Adrenal gland (tissue), 5 donors: Measurements from ENCODE around the gene PCED1B.

Experiments
- POLR2A ChIP-seq, 2 donors: fragments of 450-650 bp; IDR thresholded peaks; one replicate each; pipeline ENCODE4 v1.6.1; 2017; ENCODE audit warnings: antibody characterized with exemption in 2 of 2, mild to moderate bottlenecking in 2 of 2, moderate library complexity in 1 of 2
- TF ChIP-seq, protein P1 (sequence below), 6 experiments: fragments of 450-650 bp in 4 of 6; fragments of 200-600 bp in 2 of 6; sonication (generic) in 1 of 6; IDR thresholded peaks; 1 replicate in 5 of 6; 2 replicates in 1 of 6; pipeline versions ENCODE4 v1.5.1 to v1.8.0; 2016 to 2021; ENCODE audit warnings: antibody characterized with exemption in 6 of 6, mild to moderate bottlenecking in 2 of 6, moderate library complexity in 1 of 6
- donor health status: DM: no; HTN: no; CAD: no.

DNA sequence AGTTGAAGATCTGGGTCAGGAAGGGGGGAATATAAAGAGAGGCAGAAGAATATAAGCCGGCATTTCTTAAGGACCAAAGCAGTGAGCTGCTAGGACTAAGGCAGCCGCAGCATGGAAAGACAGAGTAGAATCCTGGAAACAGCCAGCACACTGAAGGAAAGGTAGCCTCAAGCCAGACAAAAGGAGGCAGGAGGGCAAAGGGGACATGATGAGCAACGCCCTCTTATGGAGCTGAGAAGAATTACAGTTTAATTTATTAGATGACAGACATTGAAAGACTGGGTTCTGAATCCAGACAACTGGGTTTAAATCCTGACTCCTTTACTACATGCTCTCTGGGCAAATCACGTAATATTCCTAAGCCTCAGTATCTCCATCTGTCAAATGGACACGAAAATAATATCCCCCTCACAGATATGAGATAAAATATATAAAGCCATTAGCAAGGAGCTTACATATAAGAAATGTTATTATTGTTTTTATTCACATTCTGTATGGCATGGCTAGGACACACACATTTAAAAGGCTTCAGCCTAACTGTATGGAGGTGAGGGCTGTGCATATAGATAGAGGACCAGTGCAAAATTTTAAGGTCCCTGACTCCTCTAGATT, 8.1 kb upstream of the PCED1B start:
- TF ChIP-seq, protein P1, sequence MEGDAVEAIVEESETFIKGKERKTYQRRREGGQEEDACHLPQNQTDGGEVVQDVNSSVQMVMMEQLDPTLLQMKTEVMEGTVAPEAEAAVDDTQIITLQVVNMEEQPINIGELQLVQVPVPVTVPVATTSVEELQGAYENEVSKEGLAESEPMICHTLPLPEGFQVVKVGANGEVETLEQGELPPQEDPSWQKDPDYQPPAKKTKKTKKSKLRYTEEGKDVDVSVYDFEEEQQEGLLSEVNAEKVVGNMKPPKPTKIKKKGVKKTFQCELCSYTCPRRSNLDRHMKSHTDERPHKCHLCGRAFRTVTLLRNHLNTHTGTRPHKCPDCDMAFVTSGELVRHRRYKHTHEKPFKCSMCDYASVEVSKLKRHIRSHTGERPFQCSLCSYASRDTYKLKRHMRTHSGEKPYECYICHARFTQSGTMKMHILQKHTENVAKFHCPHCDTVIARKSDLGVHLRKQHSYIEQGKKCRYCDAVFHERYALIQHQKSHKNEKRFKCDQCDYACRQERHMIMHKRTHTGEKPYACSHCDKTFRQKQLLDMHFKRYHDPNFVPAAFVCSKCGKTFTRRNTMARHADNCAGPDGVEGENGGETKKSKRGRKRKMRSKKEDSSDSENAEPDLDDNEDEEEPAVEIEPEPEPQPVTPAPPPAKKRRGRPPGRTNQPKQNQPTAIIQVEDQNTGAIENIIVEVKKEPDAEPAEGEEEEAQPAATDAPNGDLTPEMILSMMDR (IDR thresholded peaks at IDR 0.05), result peak; percentile 34 to 63 (median 54)
- no peak for TF ChIP-seq POLR2A (IDR thresholded peaks at IDR 0.05)
